Amygdala (tissue), 56 donors: ENCODE data around the gene NOX3.

Experiments used
- DNase-seq, 56 donors: peaks; one replicate each; lab custom pipeline; 2025; lab: John Stamatoyannopoulos, UW

Gene NOX3

DNA sequence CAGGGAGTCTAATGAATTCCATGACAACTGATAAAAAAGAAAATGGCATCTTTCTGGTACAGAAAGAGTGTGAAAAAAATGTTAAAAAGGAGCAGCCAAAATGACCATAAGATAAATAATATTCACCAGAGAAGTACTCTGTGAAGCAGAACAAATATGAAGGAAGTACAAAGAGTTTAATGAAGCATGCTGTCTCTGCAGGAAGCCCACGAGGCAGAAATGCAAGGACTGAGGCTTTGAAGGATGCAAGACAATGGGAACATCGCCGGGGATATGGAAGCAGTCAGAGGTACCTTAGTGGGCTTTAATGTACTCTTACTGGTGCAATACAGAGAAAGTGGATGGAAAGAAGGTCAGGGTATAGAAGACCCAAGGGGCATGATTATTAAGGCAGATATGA, 50.7 kb downstream of the NOX3 start:
- no peak for DNase-seq

DNA sequence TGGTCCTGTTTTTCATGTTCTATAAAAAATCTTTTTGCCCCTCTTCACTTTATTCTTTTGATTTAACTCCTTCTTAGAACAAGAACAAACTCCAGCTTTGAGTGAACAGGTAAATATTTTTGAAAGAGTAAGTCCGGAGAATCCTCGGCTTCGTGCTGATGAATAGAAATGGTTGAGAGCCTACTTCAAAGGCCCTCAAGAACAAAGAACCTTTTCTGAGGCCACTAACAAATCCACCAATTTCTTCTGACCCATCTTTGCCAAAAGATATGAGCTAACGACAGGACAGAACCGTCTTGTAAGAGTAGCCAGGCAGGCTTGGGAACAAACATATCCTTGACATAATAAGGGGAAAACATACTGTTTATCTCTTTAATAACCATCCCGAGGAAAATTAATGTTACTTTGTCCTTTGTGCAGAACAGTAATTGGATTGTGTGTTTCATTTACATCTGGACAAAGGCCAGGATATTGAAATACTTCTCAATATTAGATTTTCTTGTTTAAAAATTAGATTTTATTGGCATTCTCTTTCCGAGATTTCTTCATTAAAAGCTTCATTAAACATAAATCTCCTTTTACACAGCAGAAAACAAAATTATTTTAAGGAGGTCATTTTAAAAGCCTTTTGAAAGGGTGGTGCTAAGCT, 52.9 kb downstream of the NOX3 start:
- DNase-seq: no peak

DNA sequence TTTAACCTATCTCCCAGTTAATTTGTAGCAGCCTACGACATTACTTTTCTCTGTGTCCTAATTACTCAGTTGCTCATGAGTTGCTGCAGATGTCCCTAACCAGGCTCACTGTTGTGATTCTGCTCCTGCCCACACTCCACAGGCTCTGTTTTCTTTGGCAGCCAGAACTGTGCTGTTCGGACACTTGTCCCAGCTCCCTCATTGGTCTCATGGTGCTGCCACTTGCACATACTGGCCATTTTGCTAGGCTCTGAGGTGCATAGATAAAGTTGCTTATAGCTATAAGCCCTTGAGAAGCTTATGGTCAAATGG, 55.0 kb downstream of the NOX3 start:
- peak in 4 of 56 donors; percentile 6 to 13 (median 8) for DNase-seq

DNA sequence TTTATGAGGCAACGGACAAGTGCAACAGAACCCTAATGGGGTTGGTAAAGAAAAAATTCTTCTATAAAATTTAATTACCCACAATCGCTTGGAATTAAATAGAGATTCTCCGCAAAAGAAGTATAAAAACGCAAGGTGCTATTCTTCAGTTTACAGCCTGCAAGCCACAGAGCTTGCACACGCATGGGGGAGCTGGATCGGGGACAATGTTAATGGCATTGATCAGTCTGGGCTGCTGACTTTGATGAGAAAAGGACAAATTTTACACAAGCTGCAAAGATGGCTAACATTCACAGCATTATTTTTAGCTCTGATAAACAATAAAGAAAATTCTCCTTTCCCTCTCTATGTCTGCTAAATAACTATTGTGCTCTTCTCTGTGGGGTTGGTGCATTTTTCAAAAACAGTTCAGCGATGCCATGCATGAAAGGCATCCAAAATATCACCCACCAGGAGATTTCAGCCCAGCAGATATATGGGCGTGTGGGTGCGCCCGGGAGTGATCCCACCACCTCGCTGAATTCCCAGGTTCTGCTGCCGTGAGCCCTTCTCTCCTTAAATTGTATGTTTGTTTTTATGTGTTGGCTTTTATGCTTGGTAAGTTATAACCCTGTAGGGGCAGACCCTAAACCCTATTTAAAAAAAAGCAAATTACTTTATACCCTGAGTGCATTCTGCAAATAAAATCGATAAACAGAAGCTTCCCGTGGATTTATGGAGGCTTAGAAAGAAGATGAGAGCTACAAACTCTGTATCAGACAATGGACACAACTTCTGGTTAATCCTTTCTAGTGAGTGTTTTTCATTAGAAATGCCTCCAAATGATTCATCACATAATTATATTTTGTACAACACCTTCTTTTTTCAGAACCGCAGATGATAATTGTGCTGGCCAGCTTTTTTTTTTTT, 55.6 kb downstream of the NOX3 start:
- DNase-seq: no peak

DNA sequence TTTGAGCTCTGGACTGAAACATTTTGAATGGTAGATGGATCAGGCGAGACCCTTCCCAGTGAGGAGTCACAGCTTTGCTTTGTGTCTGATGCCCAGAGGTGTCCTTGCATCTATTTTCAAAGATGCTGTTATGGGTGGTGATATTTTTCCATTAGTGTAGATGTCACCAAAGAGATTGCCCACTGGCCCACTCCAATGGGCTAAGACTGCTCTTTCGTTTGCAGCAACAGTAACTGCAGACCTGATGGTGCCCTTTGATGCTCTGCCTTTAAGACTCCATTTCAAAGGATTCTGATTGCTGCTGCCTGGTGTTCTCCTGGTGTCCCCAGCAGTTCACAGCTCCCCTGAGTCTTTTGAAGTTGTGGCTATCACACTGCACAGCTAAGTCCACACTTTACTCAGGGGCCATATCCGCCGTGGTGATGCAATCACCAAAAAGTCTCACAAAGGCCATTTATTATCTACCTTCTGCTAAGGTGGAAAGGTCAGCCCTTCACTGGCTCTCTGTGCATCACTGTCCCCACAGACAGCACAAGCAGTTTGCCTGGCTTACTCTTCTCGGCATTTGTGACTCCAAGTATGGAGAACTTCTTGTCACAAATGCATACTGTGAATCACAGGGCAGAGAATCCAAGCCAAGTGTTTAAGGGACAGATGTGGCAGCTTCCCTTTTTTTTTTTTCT, 56.4 kb downstream of the NOX3 start:
- no peak for DNase-seq

DNA sequence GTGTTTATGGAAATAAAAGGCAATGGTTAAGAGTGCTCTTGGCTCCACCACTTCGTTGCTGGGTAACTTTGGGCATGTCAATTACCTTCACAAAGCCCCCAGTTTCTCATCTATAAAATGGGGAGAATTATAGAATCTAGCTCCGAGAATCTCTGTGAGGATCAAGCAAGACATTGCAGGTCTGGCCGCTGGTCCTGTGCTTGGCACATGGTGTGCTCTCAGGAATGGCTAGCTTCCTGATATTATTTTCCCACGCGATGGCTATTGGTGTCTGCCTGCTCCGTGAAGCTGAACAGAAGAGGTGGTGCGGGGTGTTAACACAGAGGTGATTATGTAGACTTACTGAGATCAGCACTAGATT, 57.0 kb downstream of the NOX3 start:
- no peak for DNase-seq

DNA sequence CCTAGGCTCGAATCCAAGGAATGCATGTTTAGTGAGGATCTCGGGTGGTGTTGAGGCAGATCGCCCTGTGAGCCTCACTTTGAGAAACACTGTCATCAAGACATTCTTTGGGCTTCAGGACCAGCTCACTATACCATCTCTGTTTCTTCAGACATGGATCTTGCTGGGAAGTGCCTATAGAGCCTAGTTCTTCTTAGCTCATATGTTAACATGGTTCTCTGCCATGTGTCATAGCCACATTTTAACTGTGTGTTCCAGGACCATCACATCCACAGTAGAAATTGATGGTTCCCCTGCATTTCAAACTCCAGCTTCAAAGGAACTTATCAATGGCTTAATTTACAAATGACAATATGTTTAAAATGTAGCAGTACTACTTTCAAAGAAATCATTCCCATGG, 57.4 kb downstream of the NOX3 start:
- no peak for DNase-seq

DNA sequence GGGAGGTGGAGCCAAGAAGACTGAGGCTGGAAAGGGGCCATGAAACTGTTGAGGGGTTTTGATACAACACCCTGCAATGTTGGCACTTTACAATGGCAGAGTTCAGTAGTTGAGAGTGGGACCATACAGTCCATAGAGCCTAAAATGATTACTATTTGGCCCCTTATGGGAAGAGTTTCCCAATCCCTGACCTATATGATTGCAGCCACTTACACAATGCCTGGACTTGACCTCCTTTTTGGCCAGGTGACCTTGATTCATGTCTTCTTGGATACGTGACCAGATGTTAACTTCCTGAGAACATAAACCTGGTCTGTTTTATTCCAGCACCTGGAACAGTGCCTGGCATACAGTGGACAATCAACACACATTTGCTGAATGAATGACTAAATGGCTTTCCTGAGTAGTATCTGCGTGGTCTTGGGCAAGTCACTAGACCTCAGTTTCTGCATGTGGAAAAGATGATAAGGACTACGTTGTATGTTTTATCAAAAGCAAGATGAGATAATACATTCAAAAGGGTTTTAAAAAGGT, 58.4 kb downstream of the NOX3 start:
- no peak for DNase-seq

DNA sequence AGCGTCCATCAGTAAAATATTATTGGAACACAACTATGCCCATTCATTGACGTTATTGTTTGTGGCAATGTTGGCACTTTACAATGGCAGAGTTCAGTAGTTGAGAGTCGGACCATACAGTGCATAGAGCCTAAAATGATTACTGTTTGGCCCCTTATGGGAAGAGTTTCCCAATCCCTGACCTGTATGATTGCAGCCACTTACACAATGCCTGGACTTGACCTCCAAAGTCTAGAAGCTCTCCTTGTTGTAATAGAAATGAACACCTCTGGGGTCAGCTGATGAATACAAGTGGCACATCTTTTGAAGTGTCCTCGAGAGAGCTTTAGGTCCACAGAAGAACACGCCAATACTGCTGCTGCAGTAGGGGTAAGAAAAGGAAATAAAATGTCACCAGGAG, 59.0 kb downstream of the NOX3 start:
- DNase-seq: no peak

DNA sequence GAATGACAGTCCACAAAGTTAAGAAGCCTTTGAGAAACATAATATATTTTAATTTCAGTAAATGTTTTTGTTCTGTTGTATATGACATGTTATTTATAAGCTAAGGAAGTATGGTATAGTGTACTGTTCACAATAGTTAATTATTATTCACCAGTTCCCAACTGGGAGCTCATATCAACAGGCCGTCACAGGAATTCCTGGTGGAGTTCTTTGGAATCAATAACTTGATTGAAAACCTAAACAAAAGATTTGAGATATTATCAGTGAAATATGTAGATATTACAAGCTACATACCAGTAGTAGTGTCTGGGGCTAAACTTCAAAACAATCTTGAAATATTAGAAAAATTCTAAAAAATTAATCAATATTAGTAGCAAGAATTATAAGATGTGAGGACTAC, 60.3 kb downstream of the NOX3 start:
- DNase-seq: no peak

DNA sequence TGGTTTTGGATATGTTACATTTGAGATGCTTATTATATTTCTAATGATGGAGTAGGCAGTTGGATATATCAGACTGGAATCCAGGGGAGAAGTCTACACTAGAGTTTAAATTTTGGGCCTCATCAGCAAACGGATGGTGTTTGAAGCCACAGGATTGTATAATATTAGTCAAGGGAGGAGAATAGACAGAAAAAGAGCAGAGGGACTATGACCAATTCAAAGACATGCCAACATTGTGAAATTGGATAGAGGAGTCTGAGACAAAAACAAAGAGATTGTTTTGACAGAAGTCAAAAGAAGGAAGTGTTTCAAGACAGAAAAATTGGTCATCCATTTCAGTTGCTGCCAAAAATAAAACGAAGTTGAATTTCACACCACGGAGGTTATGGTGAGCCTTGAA, 66.5 kb downstream of the NOX3 start:
- no peak for DNase-seq

DNA sequence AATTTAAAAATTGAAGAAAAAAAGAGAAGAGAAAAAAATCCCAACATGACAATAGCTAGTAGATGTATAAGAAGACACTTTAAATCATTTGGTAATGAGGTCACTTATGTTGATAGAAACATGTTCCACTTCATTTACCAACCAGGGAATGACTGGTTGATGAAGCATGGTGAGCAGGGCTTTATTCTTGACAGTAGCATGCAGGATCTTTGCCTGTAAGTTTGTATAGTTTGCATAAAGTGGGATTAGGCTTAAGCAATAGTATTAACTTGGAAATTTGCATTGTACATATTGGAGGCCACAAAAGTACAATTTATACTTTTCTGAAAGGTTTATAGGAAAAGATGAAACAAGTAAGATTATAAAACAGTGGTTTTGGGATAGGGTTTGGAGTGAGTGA, 67.0 kb downstream of the NOX3 start:
- DNase-seq: no peak

DNA sequence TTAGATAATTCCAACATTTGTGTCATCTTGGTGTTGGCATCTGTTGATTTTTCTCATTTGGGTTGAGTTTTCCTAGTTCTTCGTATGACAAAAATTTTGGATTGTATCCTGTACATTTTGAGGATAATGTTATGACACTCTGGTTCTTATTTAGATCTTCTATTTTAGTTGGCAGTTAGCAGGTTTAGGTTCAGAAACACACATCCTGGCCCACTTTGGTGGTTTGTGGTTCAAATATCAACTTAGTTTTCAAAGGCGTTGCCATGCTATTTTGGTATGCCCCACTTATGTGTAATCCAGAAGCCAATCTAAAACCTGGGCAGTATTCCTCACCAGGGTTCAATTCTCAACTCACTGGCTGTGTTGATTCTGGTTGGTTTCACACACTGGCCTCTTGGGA, 68.2 kb downstream of the NOX3 start:
- no peak for DNase-seq

DNA sequence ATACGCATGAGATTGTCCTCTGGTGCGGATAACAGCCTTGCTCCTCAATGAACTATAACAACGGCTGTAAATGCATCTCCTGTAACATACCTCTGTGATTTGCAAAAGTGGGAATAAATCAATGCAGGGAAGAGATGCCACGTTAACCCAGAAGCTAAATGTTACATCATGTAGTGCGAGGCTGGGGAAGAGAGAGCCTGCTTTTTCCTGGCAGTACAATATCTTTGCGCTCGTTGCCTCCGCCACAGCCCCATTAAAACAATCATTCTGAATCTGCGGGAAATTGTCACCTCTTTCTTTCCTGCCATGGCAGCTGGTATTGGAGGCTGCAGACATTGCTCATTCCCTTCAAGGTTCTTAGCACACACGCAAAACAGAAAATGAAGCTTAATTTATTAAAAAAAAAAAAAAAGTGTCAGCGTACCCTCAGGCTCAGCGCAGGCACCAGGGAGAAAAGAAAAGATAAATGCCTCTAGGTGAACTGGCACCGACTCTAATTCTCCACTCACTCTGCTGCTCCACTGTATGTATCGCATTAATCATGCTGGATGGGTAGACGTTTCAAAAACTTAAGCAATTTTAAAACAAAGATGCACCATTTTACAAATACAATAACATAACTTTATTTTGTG, 71.2 kb downstream of the NOX3 start:
- DNase-seq: no peak

DNA sequence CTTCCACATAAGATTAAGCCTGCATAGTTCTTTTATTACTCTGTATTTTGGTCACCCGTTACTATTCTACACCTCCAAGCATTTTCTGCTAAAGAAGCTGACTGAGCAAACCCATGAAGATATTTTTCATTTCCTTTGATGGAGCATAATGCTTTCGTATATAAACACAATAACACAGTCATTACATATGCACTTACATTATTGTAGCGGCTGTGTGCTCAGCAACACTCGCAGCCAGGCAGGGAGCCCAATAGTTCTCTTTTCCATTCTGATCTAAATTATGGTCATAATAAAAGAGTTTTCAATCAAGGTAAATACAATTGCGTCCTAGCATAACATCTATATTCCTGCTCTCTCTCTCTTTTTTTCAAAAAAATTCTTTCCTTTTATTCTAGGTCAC, 71.7 kb downstream of the NOX3 start:
- DNase-seq: no peak

DNA sequence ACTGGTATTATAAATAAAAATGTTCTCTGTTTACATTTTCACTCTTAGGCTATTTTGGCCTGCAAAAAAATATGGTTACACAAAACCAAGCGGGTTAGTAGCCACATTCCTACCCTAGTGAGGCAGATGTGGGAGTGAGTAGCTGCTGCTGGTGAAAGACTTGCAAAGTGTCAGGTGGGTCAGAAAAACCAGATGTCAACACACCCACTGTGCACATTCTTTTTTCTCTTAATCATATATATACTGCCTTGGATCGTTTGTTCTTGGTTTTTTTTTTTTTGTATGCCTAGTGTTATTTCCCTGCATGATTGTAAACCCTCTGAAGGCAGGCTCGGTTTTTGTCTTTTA, 73.3 kb downstream of the NOX3 start:
- DNase-seq: no peak

DNA sequence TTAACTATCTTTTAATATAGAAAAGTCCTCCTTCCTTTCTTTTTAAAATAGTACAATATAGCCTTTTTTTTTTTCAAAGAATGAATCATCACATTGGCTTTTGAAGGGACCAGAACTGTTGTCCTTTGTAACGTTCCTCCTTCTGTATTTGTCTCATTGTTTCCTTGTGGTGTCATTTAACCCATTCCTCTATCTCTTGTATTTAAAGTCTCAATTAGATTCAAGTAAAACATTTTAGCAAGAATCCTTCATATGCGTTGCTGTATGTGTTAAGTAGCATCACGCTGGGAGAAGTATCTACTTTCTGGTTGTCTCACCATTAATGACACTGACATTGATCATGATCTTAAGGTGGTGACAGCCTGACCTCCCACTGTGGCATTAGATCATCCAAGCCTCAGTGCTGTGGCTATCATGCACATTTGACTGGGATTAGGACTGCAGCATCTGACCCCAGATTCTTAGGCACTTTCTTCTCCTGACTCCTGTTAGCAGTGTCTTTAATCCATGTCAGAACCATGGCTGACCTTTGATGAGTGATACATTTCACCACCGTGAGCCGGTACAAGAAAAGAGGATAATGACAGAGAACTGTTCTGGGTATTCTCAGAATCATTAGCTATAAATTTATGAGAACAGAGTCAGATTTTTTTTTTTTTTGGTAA, 73.8 kb downstream of the NOX3 start:
- no peak for DNase-seq

DNA sequence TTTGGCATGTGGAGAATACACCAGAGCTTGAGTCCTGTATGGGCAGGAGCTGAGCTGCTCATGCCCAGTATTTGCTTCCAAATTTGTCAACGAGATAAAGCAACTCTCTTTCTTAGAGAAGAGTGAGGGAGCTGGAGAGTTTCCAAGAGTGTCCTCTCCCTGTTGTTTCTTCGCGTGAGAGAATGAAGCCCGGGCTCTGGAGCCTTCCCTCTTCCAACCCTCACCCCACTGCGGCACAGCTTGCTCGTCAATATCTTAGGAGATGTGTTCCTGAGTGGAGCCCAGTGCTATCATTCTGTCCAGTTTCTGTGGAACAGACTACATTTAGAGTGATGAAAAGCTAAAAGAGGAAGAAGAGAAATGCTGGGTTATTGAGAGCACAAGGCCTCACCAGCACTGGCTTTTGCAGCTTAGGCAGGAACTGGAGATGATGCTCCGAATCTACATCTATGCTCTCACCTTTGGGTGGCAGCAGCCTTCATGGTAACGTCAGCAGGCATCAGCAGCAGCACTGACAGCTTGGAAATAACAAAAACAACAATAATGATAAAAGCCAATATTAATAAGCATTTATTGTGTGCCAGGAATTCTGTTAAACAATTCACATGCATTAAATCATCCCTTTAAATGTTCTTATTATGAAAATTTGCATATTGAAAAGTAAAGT, 74.8 kb downstream of the NOX3 start:
- no peak for DNase-seq

DNA sequence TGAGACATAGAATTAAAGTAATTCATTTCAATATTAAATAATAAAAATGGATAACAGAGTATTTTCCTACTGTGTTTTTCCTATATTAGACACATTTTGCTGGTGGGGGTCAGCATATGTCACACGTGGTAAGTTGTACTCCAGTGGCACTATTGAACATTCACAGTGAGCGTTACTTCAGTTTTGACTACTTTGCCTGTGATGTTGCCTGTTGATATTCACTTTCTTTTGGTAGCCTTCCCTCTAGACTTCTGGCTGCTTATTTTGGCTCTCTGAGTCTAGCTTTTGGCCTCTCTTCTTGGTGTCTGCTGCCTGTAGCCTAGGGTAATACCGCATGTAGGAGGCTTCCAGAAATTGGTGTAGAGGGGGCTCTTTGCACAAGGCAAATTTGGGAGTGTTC, 76.9 kb downstream of the NOX3 start:
- DNase-seq: no peak

DNA sequence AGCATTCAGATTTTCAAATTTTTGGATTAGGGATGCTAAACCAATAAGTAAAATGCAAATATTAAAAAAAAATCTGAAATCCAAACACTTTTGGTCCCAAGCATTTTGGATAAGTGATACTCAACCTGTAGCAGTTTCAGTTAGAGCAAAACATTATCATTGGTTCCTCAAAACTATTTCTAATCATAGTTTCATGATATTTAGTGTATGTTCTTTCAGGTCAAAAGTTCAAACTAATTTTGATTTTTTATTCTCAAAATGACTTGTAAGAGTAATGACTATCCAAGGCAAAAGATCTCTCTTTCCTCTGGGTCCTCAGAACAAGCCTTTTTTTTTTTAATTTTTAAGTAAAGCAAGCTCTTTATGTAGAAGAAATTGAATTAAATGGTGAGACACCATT, 77.4 kb downstream of the NOX3 start:
- DNase-seq: no peak
